ENCODE data around the gene CNP. TPM values are rescaled to one million over a fixed set of nuclear protein-coding genes. Genes with fewer than 3 reads are reported as not detected.

CNP gene
- total and polyA plus RNA-seq, 10 of the 15 experiments (the other 5 are each of a cell fraction or from before 2014, with no cell fraction given), result 1.8 to 60.7 (median 31.4) TPM

- POLR2A ChIA-PET, result interaction anchor here (1.6 kb wide), 1 partner anchor 27 kb away, joined by 5 read pairs; the partner anchor contains the start of gene DNAJC7
- DNase-seq (ENCODE audit: low read depth, low spot score) (no peak), ATAC-seq (no peak), FAIRE-seq (no peak)
- no peak overlapping the region for H3K4me2 ChIP-seq (ENCODE audit: control insufficient read depth, insufficient read depth)
- SMC1A ChIA-PET (ENCODE audit: uncharacterized antibody, unreplicated experiment), result interaction anchor here (1.4 kb wide), 1 partner anchor 26 kb away, joined by 3 read pairs; no protein-coding TSS in a partner anchor
- TF ChIP-seq POU2F2 (IDR thresholded peaks at IDR 0.05; ENCODE audit: borderline replicate concordance, low read depth, low read length), result no peak
- no peak for TF ChIP-seq PAX5 (IDR thresholded peaks at IDR 0.05; ENCODE audit: borderline replicate concordance, low read depth, low read length)
- TF ChIP-seq MXI1 (IDR thresholded peaks at IDR 0.05; ENCODE audit: low read depth, low read length), result no peak
- TF ChIP-seq NFYB (IDR thresholded peaks at IDR 0.05; ENCODE audit: insufficient read depth, low read depth, low read length), result no peak
- TF ChIP-seq POLR2AphosphoS2 (IDR thresholded peaks at IDR 0.05; ENCODE audit: low read depth, low read length), result no peak
- no peak for TF ChIP-seq SIX5 (IDR thresholded peaks at IDR 0.05; ENCODE audit: low read depth, low read length, severe bottlenecking)
- no peak for TF ChIP-seq HSF1 (IDR thresholded peaks at IDR 0.05; ENCODE audit: low read depth, low read length)
- TF ChIP-seq ATF7 (IDR thresholded peaks at IDR 0.05; ENCODE audit: low read depth), result no peak
- TF ChIP-seq ETV6 (conservative IDR thresholded peaks at IDR 0.05 in 1 of 2, IDR thresholded peaks at IDR 0.05 in 1 of 2; ENCODE audit: borderline replicate concordance in 1 of 2, low read depth in 1 of 2), result no peak
- no peak for TF ChIP-seq IRF5 (IDR thresholded peaks at IDR 0.05; ENCODE audit: borderline replicate concordance)
- TF ChIP-seq MAX (IDR thresholded peaks at IDR 0.05; ENCODE audit: low read depth, low read length), result no peak
- no peak for TF ChIP-seq MYC (IDR thresholded peaks at IDR 0.05; ENCODE audit: insufficient read depth, insufficient read length, insufficient replicate concordance, low read length, severe bottlenecking)
- no peak for TF ChIP-seq ZSCAN29 (IDR thresholded peaks at IDR 0.05)
- no peak for TF ChIP-seq CBX3 (IDR thresholded peaks at IDR 0.05; ENCODE audit: borderline replicate concordance, low read depth)
- TF ChIP-seq FOXK2 (IDR thresholded peaks at IDR 0.05), result no peak
- TF ChIP-seq LARP7 (IDR thresholded peaks at IDR 0.05), result no peak
- no peak for TF ChIP-seq STAT1 (conservative IDR thresholded peaks at IDR 0.05)
- no peaks in the 10 kb centered on the region for H4K20me1 ChIP-seq (ENCODE audit: control insufficient read depth, insufficient read depth)
- no TSS peak for BruUV-seq (replicated peaks)
- H3K27me3 ChIP-seq (replicated peaks in 1 of 2; ENCODE audit: control insufficient read depth in 2 of 2, insufficient read depth in 2 of 2, low read length in 1 of 2), result no peaks in the 10 kb centered on the region
- H3K79me2 ChIP-seq (ENCODE audit: control insufficient read depth, insufficient read depth, low read length), result no peaks in the 10 kb centered on the region
- H3K27ac ChIP-seq (ENCODE audit: control insufficient read depth, insufficient read depth), result no peak overlapping the region
- in situ Hi-C loops (cut with MboI) (no loop called here), intact Hi-C loops (cut with micrococcal nuclease; ENCODE audit: unreplicated experiment) (no loop called here)
- H3K36me3 ChIP-seq (ENCODE audit: control insufficient read depth in 2 of 2, insufficient read depth in 2 of 2, low read length in 1 of 2), result peaks cover 22 to 53% of the 10 kb centered on the region in 2 experiments
- RAD21 ChIA-PET (ENCODE audit: unreplicated experiment), result interaction anchor here (0.8 kb wide), 1 partner anchor 34 kb away, joined by 3 read pairs; no protein-coding TSS in a partner anchor
- no peak overlapping the region for H3K9ac ChIP-seq (ENCODE audit: control insufficient read depth, insufficient read depth, low read length)
- WGBS (ENCODE audit: insufficient coverage, insufficient replicate concordance, low lambda C conversion rate, missing lambda C conversion rate), result 80% methylated on average over 5 of the region's 5 CpGs
- CTCF ChIA-PET, result interaction anchor here (1.3 kb wide), 1 partner anchor 27 kb away, joined by 3 read pairs; no protein-coding TSS in a partner anchor
- no peak overlapping the region for H2AFZ ChIP-seq (ENCODE audit: control insufficient read depth, low read depth, low read length)
- no peaks in the 10 kb centered on the region for H3K9me3 ChIP-seq (replicated peaks; ENCODE audit: control insufficient read depth, insufficient read depth, low read length)
- no peak overlapping the region for H3K4me3 ChIP-seq
- peaks cover under 1% of the 10 kb centered on the region; the same call in 1 of the 2 replicates for H3K4me1 ChIP-seq (ENCODE audit: control insufficient read depth, insufficient read depth, low read length)
These were observed 23.3 kb downstream of the CNP start for GRCh38 chr17:41989702-41990419.
